Smooth muscle cell (in vitro differentiated cells): Measurements from ENCODE around the gene AP3S2. TPM values are rescaled to one million over a fixed set of nuclear protein-coding genes. Genes with fewer than 3 reads are reported as not detected.

Experiments
- DNase-seq: peaks from one replicate; lab custom pipeline; 2025; ENCODE audit not compliant: unreplicated experiment; lab: John Stamatoyannopoulos, UW
- H2AFZ ChIP-seq: fragments of 200-600 bp; sonication (generic); 2 replicates; pipeline ENCODE4 v1.6.0; 2016; ENCODE audit warnings: antibody characterized with exemption, low read depth, mild to moderate bottlenecking
- H3F3A ChIP-seq: fragments of 200-600 bp; sonication (generic); 2 replicates; pipeline ENCODE4 v1.6.0; 2017; ENCODE audit warnings: antibody characterized with exemption, low read depth
- H3K27ac ChIP-seq: fragments of 200-600 bp; sonication (generic); 2 replicates; pipeline ENCODE4 v1.5.1; 2016; ENCODE audit warnings: low read depth, mild to moderate bottlenecking
- H3K27me3 ChIP-seq: fragments of 200-600 bp; sonication (generic); 2 replicates; pipeline ENCODE4 v1.6.1; 2016; ENCODE audit warnings: low read depth, mild to moderate bottlenecking
- H3K36me3 ChIP-seq: fragments of 200-600 bp; sonication (generic); 2 replicates; pipeline ENCODE4 v1.5.1; 2016; ENCODE audit warnings: low read depth
- H3K4me1 ChIP-seq: fragments of 200-600 bp; sonication (generic); 2 replicates; pipeline ENCODE4 v1.5.1; 2016; ENCODE audit warnings: low read depth
- H3K4me2 ChIP-seq: fragments of 200-600 bp; sonication (generic); 2 replicates; pipeline ENCODE4 v1.6.0; 2016; ENCODE audit warnings: mild to moderate bottlenecking
- H3K4me3 ChIP-seq: fragments of 200-600 bp; sonication (generic); 2 replicates; pipeline ENCODE4 v1.5.1; 2016; ENCODE audit warnings: mild to moderate bottlenecking
- H3K79me2 ChIP-seq: fragments of 200-600 bp; sonication (generic); 2 replicates; pipeline ENCODE4 v1.6.0; 2016; ENCODE audit warnings: low read depth, mild to moderate bottlenecking
- H3K9ac ChIP-seq: fragments of 200-600 bp; sonication (generic); 2 replicates; pipeline ENCODE4 v1.6.0; 2016; ENCODE audit warnings: low read depth
- H3K9me3 ChIP-seq: fragments of 200-600 bp; sonication (generic); replicated peaks from 2 replicates; pipeline ENCODE4 v1.5.1; 2016; ENCODE audit warnings: low read depth
- H4K20me1 ChIP-seq: fragments of 200-600 bp; sonication (generic); 2 replicates; pipeline ENCODE4 v1.6.0; 2016; ENCODE audit warnings: low read depth
- WGBS: methylation state at CpG from one replicate; pipeline ENCODE4 v1.1.7; 2016; ENCODE audit warnings: low lambda C conversion rate; 5-methylcytosine and 5-hydroxymethylcytosine counted together
- polyA plus RNA-seq: library from polyadenylated mRNA; unstranded; fragments of >200 nt; fragmentation: Nextera tagmentation; extraction: Ambion mirVana; gene quantifications from 2 replicates; pipeline ENCODE4 v1.2.1, GENCODE V29; 2016
- total RNA-seq: library from RNA; depleted of rRNA; stranded (reverse); fragments of >200 nt; gene quantifications from 2 replicates; pipeline ENCODE4 v1.2.3, GENCODE V29; 2014
- TF ChIP-seq, protein P1 (sequence below): fragments of 200-600 bp; sonication (generic); IDR thresholded peaks from 2 replicates; pipeline ENCODE4 v1.5.1; 2017; ENCODE audit warnings: borderline replicate concordance, mild to moderate bottlenecking, antibody characterized with exemption; ENCODE audit not compliant: insufficient read depth, poor library complexity, severe bottlenecking

The AP3S2 gene
- total and polyA plus RNA-seq, 2 experiments from 2014 or later = 9.4 to 55.8 TPM

DNA sequence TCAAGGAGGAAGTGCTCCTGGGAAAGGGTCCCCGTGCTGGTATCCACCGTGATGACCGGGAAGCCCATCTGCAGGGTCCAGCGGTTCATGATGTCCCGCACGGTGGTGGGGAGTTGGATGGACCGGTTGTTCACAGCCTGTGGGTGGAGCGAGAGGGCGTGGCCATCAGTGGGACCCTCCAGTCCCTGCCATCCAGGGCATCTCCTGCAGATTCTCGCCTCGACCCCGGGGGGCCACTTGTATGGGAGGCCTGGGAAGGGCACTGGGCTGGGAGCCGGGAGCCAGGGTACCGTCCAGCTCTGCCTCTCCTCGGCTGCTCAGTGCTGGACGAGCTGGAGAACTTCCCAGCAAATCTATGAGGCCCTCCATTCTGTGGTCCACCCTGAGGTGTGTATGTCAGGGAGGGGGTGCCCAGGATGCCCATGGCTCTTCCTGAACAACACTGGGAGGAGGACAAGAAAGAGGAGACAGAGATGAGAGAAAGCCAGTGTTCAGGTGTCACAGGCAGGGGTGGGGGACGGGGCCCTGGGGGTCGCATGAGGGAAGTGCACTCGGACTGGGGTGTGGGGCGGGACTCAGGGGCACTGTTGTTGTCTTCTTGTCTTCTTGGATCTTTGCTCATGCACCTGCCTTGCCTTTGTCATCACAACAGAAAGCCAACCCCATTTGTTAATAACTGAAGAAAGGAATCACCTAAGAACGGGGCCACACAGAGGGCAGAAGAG, 92.2 kb downstream of the AP3S2 start:
- Histone ChIP-seq H3K4me2 (no peak overlapping the region), H3K79me2 (no peaks in the 10 kb centered on the region), H3F3A (no peaks in the 10 kb centered on the region), H2AFZ (no peak overlapping the region), H3K4me3 (no peak overlapping the region), H4K20me1 (no peaks in the 10 kb centered on the region), H3K27ac (no peak overlapping the region), H3K9ac (no peak overlapping the region), H3K36me3 (no peaks in the 10 kb centered on the region), H3K4me1 (no peaks in the 10 kb centered on the region), H3K9me3 (no peaks in the 10 kb centered on the region), H3K27me3 (no peaks in the 10 kb centered on the region)
- 96% methylated on average over 19 of the region's 21 CpGs for WGBS
- TF ChIP-seq, protein P1, sequence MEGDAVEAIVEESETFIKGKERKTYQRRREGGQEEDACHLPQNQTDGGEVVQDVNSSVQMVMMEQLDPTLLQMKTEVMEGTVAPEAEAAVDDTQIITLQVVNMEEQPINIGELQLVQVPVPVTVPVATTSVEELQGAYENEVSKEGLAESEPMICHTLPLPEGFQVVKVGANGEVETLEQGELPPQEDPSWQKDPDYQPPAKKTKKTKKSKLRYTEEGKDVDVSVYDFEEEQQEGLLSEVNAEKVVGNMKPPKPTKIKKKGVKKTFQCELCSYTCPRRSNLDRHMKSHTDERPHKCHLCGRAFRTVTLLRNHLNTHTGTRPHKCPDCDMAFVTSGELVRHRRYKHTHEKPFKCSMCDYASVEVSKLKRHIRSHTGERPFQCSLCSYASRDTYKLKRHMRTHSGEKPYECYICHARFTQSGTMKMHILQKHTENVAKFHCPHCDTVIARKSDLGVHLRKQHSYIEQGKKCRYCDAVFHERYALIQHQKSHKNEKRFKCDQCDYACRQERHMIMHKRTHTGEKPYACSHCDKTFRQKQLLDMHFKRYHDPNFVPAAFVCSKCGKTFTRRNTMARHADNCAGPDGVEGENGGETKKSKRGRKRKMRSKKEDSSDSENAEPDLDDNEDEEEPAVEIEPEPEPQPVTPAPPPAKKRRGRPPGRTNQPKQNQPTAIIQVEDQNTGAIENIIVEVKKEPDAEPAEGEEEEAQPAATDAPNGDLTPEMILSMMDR = no peak
- no peak for DNase-seq

DNA sequence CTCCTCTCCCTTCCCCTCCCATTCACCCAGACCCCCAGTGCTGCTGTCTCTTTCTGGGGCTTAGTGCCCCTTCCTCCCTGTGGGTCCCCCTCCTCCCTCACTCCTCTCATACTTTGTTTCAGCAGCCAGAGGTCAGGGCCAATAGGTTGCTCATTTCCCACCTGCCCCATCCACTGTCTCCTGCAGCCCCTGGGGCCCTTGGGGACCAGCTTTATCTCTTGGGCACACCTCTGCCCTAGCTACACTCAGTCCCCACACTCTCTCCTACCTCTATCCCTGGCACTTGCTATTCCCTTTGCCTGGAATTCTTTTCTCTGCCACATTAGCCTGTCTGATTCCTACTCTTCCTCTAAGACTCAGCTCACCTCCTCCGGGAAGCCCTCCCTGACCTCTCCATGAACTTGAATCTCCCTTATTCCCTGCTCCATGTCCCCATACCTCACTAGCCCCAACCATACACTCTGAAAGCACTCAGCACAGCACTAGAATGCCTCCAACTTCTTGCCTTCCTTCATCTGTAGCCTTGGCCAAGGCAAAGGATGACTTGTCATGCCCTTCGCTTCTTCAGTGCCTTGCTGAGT, 93.8 kb downstream of the AP3S2 start:
- H3K4me2 ChIP-seq = no peak overlapping the region
- H3K27me3 ChIP-seq = no peaks in the 10 kb centered on the region
- H4K20me1 ChIP-seq = no peaks in the 10 kb centered on the region
- H3F3A ChIP-seq = no peaks in the 10 kb centered on the region
- H3K36me3 ChIP-seq = no peaks in the 10 kb centered on the region
- H3K4me3 ChIP-seq = no peak overlapping the region
- no peaks in the 10 kb centered on the region for H3K9me3 ChIP-seq
- H3K9ac ChIP-seq = no peak overlapping the region
- no peaks in the 10 kb centered on the region for H3K4me1 ChIP-seq
- WGBS = 96% methylated on average over 2 of the region's 2 CpGs
- H3K27ac ChIP-seq = no peak overlapping the region
- TF ChIP-seq, protein P1 = no peak
- no peaks in the 10 kb centered on the region for H3K79me2 ChIP-seq
- no peak overlapping the region for H2AFZ ChIP-seq
- no peak for DNase-seq

DNA sequence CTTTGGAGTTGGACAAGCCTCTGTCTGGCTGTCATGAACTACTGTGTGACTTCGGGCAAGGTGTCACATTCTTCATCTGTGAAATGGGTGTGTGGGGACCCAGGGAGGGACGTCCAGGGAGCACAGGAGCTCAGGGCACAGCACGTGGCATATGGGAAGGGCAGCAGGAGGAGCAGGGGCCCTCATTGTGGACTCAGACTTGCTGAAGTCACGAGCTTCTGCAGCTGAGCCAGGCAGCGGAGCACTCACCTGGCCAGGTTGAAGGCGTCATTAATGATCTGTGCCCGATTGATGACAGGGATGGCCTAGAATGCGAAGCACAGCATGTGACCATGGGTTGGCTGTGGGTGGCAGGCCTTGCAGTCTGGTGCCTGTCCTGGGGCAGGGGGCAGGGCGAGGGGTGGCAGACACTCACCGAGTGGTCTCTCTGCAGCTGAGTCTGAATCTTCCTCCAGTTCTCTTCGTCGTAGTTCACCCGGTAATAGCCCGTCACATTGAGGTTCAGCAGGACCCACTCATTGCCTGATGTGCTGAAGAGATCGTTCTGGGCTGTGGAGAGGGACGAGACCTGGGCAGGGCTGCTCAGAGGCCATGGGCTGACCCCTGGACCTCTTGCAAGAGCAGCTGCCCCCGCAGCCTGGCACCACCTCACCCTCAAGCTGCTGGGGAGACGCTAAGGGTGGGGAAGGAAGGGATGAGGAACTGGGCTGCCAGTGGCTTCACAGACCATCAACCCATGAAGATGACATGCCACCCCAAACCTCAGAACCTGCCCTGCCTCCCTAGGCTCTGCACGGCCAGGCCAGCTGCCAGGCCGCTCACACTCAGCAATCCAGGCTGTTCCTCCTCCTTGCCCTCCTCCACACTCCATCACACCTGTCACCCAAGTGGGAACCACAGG, 94.5 kb downstream of the AP3S2 start:
- DNase-seq = no peak
- Histone ChIP-seq H3K4me1 (no peaks in the 10 kb centered on the region), H3F3A (no peaks in the 10 kb centered on the region), H3K4me2 (no peak overlapping the region), H2AFZ (no peak overlapping the region), H3K9ac (no peak overlapping the region), H3K36me3 (no peaks in the 10 kb centered on the region), H3K4me3 (no peak overlapping the region), H3K9me3 (no peaks in the 10 kb centered on the region), H3K27ac (no peak overlapping the region), H4K20me1 (no peaks in the 10 kb centered on the region), H3K27me3 (no peaks in the 10 kb centered on the region), H3K79me2 (no peaks in the 10 kb centered on the region)
- TF ChIP-seq, protein P1 = no peak
- 90% methylated on average over 19 of the region's 20 CpGs for WGBS
